Psoas muscle (tissue), 8 donors: ENCODE measurements around the gene FGFBP2. TPM values are rescaled to one million over a fixed set of nuclear protein-coding genes. Genes with fewer than 3 reads are reported as not detected.

Experiments used
- ATAC-seq, 4 donors: fragments of 200-7000 bp; cut with Tn5 transposase; one replicate each; pipeline ENCODE4 v1.9.1; 2020; ENCODE audit warnings: moderate library complexity in 3 of 4, mild to moderate bottlenecking in 2 of 4
- DNase-seq, 2 donors: peaks; one replicate each; pipeline ENCODE4 v3.0.0-alpha.2; 2020
- H3K27ac ChIP-seq: fragments of 200-600 bp; one replicate; pipeline ENCODE4 v1.8.0; 2022
- H3K27me3 ChIP-seq, 3 donors: fragments of 200-600 bp in 1 of 3; one replicate each; pipeline versions ENCODE4 v1.6.1 to v1.8.0; 2013 to 2022; ENCODE audit warnings: low read length in 2 of 3, mild to moderate bottlenecking in 2 of 3, moderate library complexity in 1 of 3; ENCODE audit not compliant: insufficient read depth in 3 of 3
- H3K36me3 ChIP-seq, 2 donors: fragments of 200-600 bp in 1 of 2; one replicate each; pipeline versions ENCODE4 v1.6.1 to v1.8.0; 2013 to 2022; ENCODE audit warnings: low read depth in 1 of 2, mild to moderate bottlenecking in 1 of 2, moderate library complexity in 1 of 2; ENCODE audit not compliant: insufficient read depth in 1 of 2
- H3K4me1 ChIP-seq: fragments of 200-600 bp; one replicate; pipeline ENCODE4 v1.8.0; 2022
- H3K4me3 ChIP-seq: fragments of 200-600 bp; one replicate; pipeline ENCODE4 v1.8.0; 2022; ENCODE audit warnings: mild to moderate bottlenecking
- H3K9me3 ChIP-seq: fragments of 200-600 bp; one replicate; pipeline ENCODE4 v1.8.0; 2022
- CTCF ChIP-seq: fragments of 200-600 bp; IDR thresholded peaks from one replicate; pipeline ENCODE4 v1.8.0; 2022; ENCODE audit warnings: antibody characterized with exemption
- WGBS, 3 donors: extraction: QIAGEN DNeasy Blood & Tissue Kit; methylation state at CpG; one replicate each; pipeline versions ENCODE4 v1.1.6 to v1.1.7; 2013; 5-methylcytosine and 5-hydroxymethylcytosine counted together
- intact Hi-C, 2 donors: fragments of 100-400 bp; cut with DNase I; formaldehyde crosslinking; loops; one replicate each; pipeline versions ENCODE4 v1.11.0 to v1.14.2; 2022
- polyA plus RNA-seq, 3 donors: library from polyadenylated mRNA; stranded (reverse); fragments of 200-250 nt; gene quantifications; one replicate each; pipeline ENCODE4 v1.2.3, GENCODE V29; 2013
- total RNA-seq, 4 donors: library from RNA; stranded (reverse); fragmentation: NEBNext Ultra II Directional in 2 of 4; extraction: Animal tissue kit (Norgen Biotek cat#: 25700) in 2 of 4; gene quantifications; one replicate each; pipeline versions ENCODE4 v1.2.1 to v1.2.4, GENCODE V29; 2021 to 2023
- donor health status: healthy with polysubstance abuse.
- donor health status: DM: no; HTN: no; CAD: no; lungs with moderate emphysema.
- donor health status: Bipolar disorder and iron deficiency.
- donor health status: healthy.
- donor health status: DM: yes; HTN: yes; CAD: no.
- donor health status: DM: no; HTN: no; CAD: no.
- donor health status: DM: no; HTN: no; CAD: no.
- donor health status: DM: yes; HTN: yes; CAD: no.

FGFBP2 gene
- total and polyA plus RNA-seq, 7 donors: 0.18 to 1.4 (median 0.37) TPM

- no peak for ATAC-seq
- TF ChIP-seq CTCF: no peak
- WGBS, 3 donors: 48 to 53% (median 53%) methylated on average over 5 of the region's 5 CpGs
Observed at GRCh38 chr4:15928883-15929282, 34.1 kb downstream of the FGFBP2 start.

GRCh38 chr4:15926486-15926885, 36.5 kb downstream of the FGFBP2 start:
- ATAC-seq (no peak), DNase-seq (no peak)
- no peak for TF ChIP-seq CTCF
- Histone ChIP-seq H3K27ac (no peak overlapping the region), H3K4me3 (no peak overlapping the region), H3K27me3 (peaks cover 0 to 3% (median 0%) of the 10 kb centered on the region in 3 donors), H3K4me1 (no peaks in the 10 kb centered on the region), H3K36me3 (no peaks in the 10 kb centered on the region), H3K9me3 (no peaks in the 10 kb centered on the region)
- WGBS, 3 donors: 61 to 67% (median 64%) methylated on average over 7 of the region's 7 CpGs
- intact Hi-C loops: no loop called here

More at GRCh38 chr4:15928883-15929282, 34.1 kb downstream of the FGFBP2 start:
- no peak for DNase-seq
- peaks cover 0 to 2% (median 0%) of the 10 kb centered on the region in 3 donors for H3K27me3 ChIP-seq
- no peaks in the 10 kb centered on the region for H3K4me1 ChIP-seq
- H3K9me3 ChIP-seq: no peaks in the 10 kb centered on the region
- no peak overlapping the region for H3K27ac ChIP-seq
- intact Hi-C loops: no loop called here
- H3K4me3 ChIP-seq: no peak overlapping the region
- H3K36me3 ChIP-seq: no peaks in the 10 kb centered on the region

- Histone ChIP-seq H3K27me3 (peaks cover 0 to 4% (median 0%) of the 10 kb centered on the region in 3 donors), H3K4me1 (no peaks in the 10 kb centered on the region), H3K36me3 (no peaks in the 10 kb centered on the region), H3K27ac (no peak overlapping the region), H3K4me3 (no peak overlapping the region), H3K9me3 (no peaks in the 10 kb centered on the region)
- DNase-seq (no peak), ATAC-seq (no peak)
- intact Hi-C loops: no loop called here
- TF ChIP-seq CTCF: no peak
- WGBS, 3 donors: 20 to 50% (median 42%) methylated on average over 3 of the region's 3 CpGs
Observed at GRCh38 chr4:15925830-15926229, 37.1 kb downstream of the FGFBP2 start.

- H3K36me3 ChIP-seq: no peaks in the 10 kb centered on the region
- no peaks in the 10 kb centered on the region for H3K4me1 ChIP-seq
- H3K4me3 ChIP-seq: no peak overlapping the region
- ATAC-seq: no peak
- no peak overlapping the region for H3K27ac ChIP-seq
- DNase-seq: no peak
- peaks cover 0 to 4% (median 0%) of the 10 kb centered on the region in 3 donors for H3K27me3 ChIP-seq
- H3K9me3 ChIP-seq: no peaks in the 10 kb centered on the region
- WGBS, 3 donors: 92 to 100% (median 95%) methylated on average over 1 of the region's 1 CpG
- intact Hi-C loops: no loop called here
- no peak for TF ChIP-seq CTCF
Observed at GRCh38 chr4:15921592-15921932, 41.4 kb downstream of the FGFBP2 start.
